HG03175 (cell line): ENCODE results near the gene TRIM9.
"Not testable (repeated sequence)": the region's sequence is repeated elsewhere in the genome, so short reads cannot be mapped to it uniquely, and the experiment has no call there.

Experiments used
- ATAC-seq: cut with Tn5 transposase; IDR thresholded peaks from one replicate; pipeline ENCODE4 v1.9.1; 2021; ENCODE audit warnings: mild to moderate bottlenecking, moderate library complexity; ENCODE audit not compliant: unreplicated experiment

Gene TRIM9

DNA sequence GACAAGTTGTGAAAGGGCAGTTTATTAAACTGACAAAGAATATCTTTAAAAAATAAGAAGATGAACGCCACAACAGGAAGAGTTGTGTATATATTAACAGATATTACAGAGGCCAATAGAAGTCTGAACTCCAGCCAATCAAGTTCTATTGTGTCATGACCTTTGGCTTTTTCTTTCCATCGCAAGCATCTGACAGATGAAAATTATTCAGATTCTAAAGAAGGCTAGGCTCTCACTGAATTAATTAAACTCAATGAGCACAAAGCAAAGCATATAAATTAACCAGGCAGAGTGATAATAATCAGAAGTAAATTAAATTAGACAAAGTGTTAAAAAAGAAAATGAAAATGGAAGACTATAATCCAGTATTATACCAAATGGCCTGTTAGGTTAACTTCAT lies 88.6 kb downstream of the TRIM9 start:
- no peak for ATAC-seq

GRCh38 chr14:51004801-51005526 lies 89.9 kb downstream of the TRIM9 start:
- ATAC-seq = no peak

DNA sequence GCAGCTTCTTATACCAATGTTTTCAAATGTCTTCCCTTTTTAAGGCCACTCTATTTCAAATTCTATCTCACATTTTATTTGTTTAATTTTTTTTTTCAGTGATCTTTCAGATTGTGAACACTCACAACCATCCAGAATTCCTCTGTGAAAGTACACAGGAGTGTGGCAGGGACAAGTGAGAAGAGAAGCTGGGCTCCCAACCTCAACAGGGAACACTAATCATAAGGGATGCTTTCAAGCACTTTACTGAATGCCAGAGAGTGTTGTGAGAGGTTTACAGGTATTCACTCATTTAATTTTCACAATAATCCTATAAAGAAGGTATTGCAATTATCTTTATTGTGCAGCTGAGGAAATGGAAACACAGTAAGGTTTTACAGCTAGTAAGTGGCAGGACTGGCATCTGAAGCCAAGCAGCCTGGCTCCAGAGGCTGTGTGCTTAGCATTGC lies 90.5 kb downstream of the TRIM9 start:
- ATAC-seq = no peak

DNA sequence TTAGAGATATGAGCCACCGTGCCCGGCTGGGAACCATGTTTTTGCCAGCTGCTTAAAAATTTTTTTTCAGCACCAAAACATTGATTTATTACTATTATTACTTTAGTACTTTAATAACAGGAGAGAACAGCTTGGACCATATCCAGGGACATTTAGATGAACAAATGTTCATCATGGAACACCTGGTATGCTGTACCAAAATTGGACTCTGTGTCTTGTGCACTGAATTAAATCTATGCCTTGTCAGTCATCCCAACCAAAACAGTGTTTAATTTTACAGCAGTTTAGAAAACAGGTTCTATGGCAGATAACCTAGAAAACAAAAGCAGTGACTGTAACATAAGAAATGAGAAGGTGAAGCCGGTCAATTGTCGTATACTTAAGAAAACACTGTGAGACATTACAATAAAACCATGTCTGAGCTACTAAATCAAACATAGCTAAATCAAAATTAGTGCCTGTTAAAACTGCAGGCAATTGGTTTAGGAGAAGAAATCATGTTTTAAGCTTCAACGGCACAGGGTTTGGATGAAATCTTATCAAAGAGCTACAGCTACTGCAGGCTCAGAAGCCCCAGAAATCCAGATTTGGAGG lies 92.4 kb downstream of the TRIM9 start:
- no peak for ATAC-seq

DNA sequence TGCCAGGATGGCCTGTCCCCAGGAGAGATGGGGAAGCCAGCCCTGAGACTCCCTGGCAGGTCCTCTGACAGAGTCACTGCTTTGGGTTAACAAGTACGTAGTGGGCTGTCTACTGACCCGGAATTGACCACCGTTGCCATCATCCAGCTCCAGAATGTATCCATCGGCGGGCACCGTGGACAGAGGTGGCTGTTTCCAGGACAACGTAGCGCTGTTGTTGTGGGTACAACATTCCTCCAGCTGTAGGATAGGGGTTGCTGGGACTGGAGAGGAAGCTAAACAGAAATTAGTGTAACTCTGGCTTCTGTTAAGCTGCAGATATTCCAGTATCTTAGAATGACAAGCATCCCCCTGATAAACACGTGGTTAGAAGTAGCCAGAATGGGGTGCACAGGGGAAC lies 94.3 kb downstream of the TRIM9 start:
- no peak for ATAC-seq

- no peak for ATAC-seq
Measured at GRCh38 chr14:50999726-51000125, 95.2 kb downstream of the TRIM9 start.

GRCh38 chr14:50998612-50999011 lies 96.3 kb downstream of the TRIM9 start:
- no peak for ATAC-seq

DNA sequence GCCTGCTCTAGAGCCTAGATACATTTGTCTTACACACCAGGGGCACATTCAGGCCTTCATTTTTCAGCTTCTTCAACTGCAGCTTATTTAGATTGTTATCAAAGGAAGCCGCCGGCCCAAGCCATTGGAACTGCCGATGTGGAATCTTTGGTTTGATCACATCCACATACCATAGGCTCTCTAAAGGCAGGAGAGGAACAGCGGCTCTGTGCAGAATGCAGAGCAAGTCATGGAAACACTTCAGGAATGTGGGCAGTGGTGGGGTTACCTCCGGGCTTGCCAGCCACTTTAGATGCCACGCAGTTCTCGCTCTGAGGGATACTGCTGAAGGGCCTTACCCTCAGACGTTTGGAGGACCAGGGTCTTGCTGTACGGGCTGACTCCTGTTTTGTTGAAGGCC lies 97.2 kb downstream of the TRIM9 start:
- ATAC-seq = no peak

GRCh38 chr14:50994158-50994557 lies 100.7 kb downstream of the TRIM9 start:
- ATAC-seq = not testable (repeated sequence)

DNA sequence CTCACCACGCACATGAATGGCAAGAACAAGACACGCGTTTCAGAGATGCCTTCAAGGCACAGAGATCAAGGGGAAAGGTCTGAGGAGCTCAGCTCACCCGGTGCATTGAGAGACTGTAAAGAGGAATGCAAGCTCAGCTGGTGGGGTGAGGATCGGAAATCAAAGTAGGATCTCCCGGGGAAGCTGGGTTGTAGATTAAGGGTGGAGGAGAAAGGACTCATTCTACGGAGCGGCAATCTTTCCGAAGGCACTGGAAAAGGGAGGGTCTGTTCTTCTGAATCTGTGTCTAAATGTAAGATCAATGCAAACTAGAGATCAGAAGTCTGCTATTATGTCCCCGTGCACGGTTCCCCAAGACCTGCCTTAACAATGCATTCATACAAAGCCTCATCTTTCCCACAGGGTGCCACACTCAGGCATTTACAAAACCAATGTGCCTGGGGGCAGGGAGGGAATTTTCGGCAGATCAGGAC lies 109.0 kb downstream of the TRIM9 start:
- ATAC-seq = no peak

DNA sequence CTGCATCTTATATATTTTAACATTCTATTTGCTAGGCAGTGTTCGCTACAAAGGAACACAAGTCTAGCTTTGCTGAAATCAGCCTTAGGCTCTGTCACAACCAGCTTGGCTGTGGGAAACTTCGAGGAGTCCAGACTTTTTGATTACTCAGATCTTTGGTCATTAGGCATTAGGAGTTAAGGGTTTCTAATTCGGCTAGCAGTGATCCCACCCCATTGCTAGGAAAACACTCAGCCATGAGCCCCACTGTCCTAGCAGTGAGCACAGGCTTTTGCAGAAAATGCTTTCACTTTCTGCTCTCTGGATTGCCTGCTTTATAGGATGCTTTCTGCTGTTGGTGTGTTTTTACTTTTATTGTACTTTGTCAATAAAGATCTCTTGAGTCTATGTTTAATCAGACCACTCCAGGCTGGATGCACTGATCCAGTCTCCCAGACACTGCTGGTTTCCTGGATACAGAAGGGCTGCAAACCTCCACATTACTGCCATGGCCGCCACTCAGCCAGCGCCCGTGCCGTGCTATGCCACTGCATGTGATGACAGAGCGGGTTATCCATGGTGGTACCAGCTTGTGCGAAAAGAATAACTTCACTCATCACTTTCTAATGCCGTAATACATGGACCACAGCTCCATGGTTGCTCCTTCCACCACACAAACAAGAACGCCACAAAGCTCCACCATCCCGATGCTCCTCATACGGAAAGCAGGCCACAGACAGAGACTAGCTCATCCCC lies 109.6 kb downstream of the TRIM9 start:
- ATAC-seq = no peak

DNA sequence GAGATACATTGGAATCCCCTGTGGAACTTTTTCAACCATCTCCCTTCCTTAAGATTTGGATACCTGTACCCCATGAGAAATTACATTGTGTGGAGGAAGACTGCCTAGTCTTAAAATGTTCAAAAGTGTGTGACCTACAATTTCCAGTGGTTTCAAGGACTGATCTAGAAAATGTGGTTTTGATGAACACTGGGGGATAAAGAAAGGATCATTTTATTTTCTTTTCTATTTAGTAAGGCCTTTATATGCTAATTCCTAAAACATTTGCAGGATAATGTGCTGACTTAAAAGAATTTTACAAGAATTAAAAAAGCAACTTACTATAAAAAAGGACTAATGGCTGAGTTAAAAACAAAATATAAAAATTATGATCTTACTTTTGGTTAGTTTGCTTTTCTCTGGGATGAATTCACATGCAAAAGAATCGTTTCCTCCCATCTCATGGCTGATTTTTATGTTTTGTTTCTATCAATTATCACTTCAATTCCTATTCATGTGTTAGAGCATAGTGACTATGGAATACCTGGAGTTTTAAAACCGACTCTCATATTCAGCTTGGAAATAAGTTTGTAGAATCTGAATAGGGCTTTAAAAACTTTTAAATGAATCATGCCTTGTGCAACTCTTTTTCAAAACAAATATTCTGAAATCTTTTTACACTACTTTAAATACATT lies 110.7 kb downstream of the TRIM9 start:
- no peak for ATAC-seq

DNA sequence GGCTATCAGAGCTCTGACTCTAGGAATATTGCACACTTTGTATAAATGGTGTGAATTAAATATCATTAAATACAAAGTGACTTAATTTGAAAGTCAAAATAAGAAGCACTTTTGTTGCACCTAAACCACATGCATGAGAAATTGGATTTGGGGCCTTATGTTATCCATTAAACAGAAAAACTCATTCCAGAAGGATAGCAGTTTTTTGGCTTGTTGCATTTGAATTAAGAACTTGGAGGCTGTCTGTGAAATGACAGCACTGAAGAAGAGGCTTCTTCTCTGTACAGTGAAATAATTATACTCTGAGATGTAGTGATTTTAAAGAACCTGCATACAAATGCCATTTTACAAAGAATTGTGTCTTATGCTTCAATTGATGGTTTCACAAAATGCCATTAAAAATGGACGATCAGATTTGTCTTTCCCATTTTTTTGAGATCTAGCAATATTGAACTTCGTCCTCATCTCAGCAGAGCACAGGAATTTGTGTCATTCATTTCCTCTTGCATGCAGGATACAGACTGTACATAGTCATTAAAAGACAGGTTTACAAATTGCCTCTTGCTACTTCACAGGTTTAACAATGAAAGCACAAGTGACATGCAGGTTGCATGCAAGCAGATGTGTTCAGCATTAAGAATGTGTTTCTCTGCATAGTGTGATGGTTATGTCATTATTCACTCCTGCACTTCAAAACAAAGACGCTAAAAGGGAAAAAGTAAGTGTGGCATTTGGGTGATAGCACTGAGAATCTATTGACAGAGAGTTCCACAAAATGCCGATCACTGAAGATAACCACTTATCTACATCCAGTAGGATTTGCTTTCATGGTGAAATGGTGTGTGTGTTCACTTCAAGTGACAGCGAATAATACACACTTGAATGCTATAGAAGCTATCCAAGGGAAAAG lies 114.7 kb downstream of the TRIM9 start:
- no peak for ATAC-seq

- peak; percentile 85 for ATAC-seq
Measured at GRCh38 chr14:50978888-50979287, 116.0 kb downstream of the TRIM9 start.

- ATAC-seq = no peak
Measured at GRCh38 chr14:50978529-50978871, 116.4 kb downstream of the TRIM9 start.

DNA sequence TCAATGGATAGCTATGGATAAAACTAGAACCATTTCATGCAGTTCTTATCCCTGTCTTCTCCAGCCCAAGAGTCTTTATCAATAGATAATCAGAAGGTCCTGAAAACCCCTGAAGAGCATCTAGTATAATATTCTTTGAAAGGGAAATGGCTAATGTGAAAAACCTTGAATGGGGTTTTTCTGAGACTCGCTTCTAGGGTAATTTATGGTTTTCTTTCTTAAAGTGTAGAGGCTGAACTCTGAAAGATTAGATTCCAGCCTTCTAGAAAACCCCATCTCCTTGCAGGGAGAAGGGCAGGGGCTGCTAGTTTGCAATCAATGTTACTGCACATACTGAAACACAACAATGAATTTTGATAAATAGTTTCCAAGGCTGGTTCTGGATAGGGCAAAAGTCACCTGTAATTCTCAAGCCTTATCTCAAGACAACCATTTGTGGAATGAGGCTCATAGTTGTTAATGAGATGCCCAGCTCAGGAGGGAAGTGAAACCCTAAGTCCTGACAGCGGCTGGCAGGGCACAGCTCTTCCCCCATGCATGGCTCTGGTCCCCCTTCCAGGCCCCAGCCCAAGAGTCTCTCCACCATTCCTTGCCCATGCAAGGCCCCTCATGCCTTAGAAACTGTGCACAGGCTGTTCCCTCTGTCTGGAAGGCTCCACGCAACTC lies 116.9 kb downstream of the TRIM9 start:
- ATAC-seq = peak; percentile 55

DNA sequence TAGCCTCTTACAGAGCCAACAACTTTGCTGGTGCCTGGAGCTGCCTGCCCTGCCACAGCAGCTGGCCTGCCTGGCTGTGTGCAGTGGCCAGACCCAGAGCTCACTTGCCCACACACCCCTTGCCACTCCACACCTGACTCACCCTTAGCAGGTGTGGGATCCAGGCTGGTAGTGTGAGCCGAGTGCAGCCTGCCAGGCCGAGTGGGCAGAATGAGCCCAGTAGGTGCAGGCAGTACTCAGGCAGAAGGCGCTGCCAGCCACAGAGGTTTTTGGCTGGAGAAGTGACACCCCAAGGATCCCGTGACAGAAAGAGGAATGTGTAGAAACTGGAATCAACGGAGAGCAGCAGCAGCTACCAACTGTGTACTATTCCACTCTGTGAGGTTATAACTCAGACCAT lies 120.8 kb downstream of the TRIM9 start:
- ATAC-seq = no peak

- no peak for ATAC-seq
Measured at GRCh38 chr14:50972734-50973133, 122.2 kb downstream of the TRIM9 start.

- no peak for ATAC-seq
Measured at GRCh38 chr14:50970886-50971781, 123.8 kb downstream of the TRIM9 start.
